Activated naive CD4-positive, alpha-beta T cell treated with anti-CD3 and anti-CD28 coated beads, Interleukin-2, amount 50 U/mL, for 24 hours (primary cell): ENCODE data around the gene MRM3.
"Not testable (repeated sequence)": the region's sequence is repeated elsewhere in the genome, so short reads cannot be mapped to it uniquely, and the experiment has no call there.

ENCODE experiments used
- H3K27ac Mint-ChIP-seq: one replicate; pipeline ENCODE4 v1.8.0; 2021; ENCODE audit warnings: mild to moderate bottlenecking, mixed read lengths
- H3K27me3 Mint-ChIP-seq: one replicate; pipeline ENCODE4 v1.8.0; 2021; ENCODE audit warnings: mixed read lengths
- H3K36me3 Mint-ChIP-seq: one replicate; pipeline ENCODE4 v1.8.0; 2021; ENCODE audit warnings: mixed read lengths
- H3K4me1 Mint-ChIP-seq: one replicate; pipeline ENCODE4 v1.8.0; 2021; ENCODE audit warnings: mixed read lengths
- H3K4me3 Mint-ChIP-seq: one replicate; pipeline ENCODE4 v1.8.0; 2021; ENCODE audit warnings: mild to moderate bottlenecking, mixed read lengths
- H3K9me3 Mint-ChIP-seq: one replicate; pipeline ENCODE4 v1.8.0; 2021; ENCODE audit warnings: mixed read lengths

Gene MRM3

DNA sequence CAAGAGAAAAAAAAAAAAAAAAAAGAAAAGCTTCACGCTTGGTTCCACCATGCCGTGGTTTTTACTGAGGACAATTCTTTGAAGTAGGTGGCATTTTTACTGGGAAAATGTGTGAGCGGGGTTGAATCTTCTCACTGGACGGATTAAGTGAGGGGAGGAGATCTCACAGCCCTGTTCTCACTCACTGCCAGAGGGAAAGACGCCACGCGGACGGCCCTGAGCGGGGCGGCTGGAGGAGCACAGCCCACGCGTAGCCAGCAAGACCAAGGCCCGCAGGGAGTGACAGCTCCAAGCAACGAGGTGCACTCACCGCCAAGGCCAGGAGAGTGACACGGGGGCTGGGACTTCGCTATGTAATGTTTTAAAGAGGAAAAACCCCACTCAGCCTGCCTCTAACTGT, 43.1 kb downstream of the MRM3 start:
- H3K4me1 Mint-ChIP-seq: no peaks in the 10 kb centered on the region
- H3K27ac Mint-ChIP-seq: no peak overlapping the region
- no peak overlapping the region for H3K4me3 Mint-ChIP-seq
- H3K27me3 Mint-ChIP-seq: no peaks in the 10 kb centered on the region
- H3K36me3 Mint-ChIP-seq: no peaks in the 10 kb centered on the region
- no peaks in the 10 kb centered on the region for H3K9me3 Mint-ChIP-seq

DNA sequence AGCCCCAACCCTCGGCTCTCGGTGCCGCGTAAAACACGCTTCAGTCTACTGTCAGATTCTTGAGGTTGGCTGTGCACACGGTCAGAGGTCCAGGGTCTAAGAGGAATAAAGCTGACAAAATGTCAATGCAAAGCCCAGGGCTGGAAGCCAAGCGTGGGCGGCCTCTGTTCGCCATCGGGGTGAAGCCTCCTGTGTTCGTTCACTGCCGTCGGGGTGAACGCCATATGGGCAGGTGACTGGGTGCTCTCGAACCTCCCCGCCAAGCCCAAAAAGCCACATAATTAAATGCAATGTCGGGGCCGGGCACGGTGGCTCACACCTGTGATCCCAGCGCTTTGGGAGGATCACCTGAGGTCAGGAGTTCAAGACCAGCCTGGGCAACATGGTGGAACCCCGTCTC, 44.6 kb downstream of the MRM3 start:
- Mint-ChIP-seq H3K27ac (no peak overlapping the region), H3K36me3 (no peaks in the 10 kb centered on the region), H3K4me3 (no peak overlapping the region), H3K27me3 (no peaks in the 10 kb centered on the region), H3K4me1 (no peaks in the 10 kb centered on the region), H3K9me3 (no peaks in the 10 kb centered on the region)

DNA sequence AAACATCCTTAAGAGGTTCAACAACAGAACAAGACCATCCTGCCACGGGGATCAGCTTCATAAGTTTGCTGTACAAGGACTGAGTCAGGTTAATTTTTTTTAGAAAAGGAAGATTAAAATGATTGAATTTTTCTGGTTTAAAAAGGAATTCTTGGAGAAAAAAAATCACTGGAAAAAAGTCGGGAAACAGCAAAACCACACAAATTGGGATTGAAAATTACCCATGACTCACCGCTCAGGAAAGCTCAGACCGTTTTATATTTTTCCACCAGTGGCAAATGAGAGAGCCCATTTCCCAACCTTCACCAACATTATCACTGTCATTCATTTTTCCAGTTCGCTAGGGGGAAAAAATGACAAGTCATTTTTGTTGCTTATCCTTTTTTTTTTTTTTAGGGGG, 46.6 kb downstream of the MRM3 start:
- Mint-ChIP-seq H3K9me3 (no peaks in the 10 kb centered on the region), H3K4me1 (no peaks in the 10 kb centered on the region), H3K4me3 (no peak overlapping the region), H3K36me3 (no peaks in the 10 kb centered on the region), H3K27ac (no peak overlapping the region), H3K27me3 (no peaks in the 10 kb centered on the region)

DNA sequence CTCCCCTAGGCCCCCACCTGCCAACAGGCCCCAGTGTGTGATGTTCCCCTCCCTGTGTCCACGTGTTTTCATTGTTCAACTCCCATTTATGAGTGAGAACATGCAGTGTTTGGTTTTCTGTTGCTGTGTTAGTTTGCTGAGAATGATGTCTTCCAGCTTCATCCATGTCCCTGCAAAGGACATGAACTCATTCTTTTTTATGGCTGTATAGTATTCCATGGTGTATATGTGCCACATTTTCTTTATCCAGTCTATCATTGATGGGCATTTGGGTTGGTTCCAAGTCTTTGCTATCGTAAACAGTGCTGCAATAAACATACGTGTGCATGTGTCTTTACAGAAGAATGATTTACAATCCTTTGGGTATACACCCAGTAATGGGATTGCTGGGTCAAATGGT, 47.5 kb downstream of the MRM3 start:
- H3K4me3 Mint-ChIP-seq, H3K4me1 Mint-ChIP-seq, H3K27ac Mint-ChIP-seq, H3K36me3 Mint-ChIP-seq, H3K9me3 Mint-ChIP-seq, H3K27me3 Mint-ChIP-seq: not testable (repeated sequence)

DNA sequence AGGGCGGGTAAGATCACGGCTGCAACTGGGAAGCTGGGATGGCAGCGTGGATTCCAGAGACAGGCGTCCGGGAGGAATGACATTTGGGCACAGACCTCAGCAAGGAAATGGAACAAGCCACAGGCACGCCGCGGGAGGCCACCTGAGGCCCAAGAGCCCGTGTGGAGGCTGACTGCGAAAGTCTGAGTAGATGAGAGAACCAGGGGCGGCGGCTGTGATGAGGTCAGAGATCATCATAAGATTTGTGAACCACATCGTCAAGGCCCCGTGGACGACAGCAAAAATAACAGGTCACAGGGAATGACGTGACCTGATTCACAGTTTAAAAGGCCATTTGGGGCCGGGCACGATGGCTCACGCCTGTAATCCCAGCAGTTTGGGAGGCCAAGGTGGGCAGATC, 48.2 kb downstream of the MRM3 start:
- H3K27me3 Mint-ChIP-seq: no peaks in the 10 kb centered on the region
- H3K9me3 Mint-ChIP-seq: no peaks in the 10 kb centered on the region
- H3K4me3 Mint-ChIP-seq: no peak overlapping the region
- no peak overlapping the region for H3K27ac Mint-ChIP-seq
- no peaks in the 10 kb centered on the region for H3K4me1 Mint-ChIP-seq
- no peaks in the 10 kb centered on the region for H3K36me3 Mint-ChIP-seq

DNA sequence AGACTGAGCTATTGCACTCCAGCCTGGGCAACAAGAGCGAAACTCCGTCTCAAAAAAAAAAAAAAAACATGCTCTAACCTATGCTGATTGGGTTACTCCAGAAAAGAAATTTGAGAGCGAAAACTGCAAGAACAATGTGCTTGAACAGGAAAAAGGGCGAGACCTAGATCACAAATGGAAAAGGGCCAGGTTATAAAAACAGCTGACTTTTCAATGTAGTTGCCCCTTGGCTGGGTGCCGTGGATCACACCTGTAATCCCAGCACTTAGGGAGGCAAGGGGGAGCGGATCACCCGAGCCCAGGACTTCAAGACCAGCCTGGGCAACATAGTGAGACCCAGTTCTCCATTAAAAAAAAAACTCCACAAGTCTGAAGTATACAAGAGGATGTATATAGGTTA, 48.8 kb downstream of the MRM3 start:
- H3K36me3 Mint-ChIP-seq: no peaks in the 10 kb centered on the region
- no peak overlapping the region for H3K4me3 Mint-ChIP-seq
- H3K4me1 Mint-ChIP-seq: no peaks in the 10 kb centered on the region
- H3K27me3 Mint-ChIP-seq: no peaks in the 10 kb centered on the region
- H3K9me3 Mint-ChIP-seq: no peaks in the 10 kb centered on the region
- H3K27ac Mint-ChIP-seq: no peak overlapping the region

DNA sequence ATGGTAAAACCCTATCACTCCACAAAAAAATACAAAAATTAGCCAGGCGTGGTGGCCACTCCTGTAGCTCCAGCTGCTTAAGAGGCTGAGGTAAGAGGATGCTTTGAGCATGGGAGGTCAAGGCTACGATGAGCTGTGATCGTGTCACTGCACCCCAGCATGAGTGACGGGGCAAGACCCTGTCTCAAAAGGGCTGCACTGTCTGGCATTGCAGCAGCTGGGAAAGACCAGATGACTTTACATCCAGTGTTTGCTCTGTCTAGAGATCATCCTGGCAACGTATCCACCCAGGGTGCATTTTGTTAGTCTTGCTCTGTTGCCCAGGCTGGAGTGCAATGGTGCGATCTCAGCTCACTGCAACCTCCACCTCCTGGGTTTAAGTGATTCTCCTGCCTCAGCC, 52.0 kb downstream of the MRM3 start:
- Mint-ChIP-seq H3K27ac (no peak overlapping the region), H3K27me3 (no peaks in the 10 kb centered on the region), H3K4me3 (no peak overlapping the region), H3K9me3 (no peaks in the 10 kb centered on the region), H3K36me3 (no peaks in the 10 kb centered on the region), H3K4me1 (no peaks in the 10 kb centered on the region)

DNA sequence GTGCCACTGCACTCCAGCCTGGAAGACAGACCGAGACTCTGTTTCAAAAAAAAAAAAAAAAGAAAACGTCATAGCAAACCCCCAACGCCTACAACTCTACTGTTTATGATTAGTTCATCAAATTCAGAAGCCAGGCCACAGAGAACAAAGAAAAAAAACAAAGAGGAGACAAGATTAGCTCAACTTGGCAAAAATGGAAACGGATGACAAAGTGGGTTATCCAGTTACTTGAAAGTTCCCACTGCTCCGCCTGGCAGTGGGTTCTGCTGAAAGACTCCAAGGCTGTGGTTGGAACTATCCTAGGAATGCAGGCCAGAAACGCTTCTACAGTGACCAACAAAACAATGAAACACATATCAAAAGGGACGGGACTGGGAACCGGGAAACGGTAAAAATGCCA, 53.1 kb downstream of the MRM3 start:
- Mint-ChIP-seq H3K4me1 (no peaks in the 10 kb centered on the region), H3K9me3 (no peaks in the 10 kb centered on the region), H3K36me3 (no peaks in the 10 kb centered on the region), H3K27ac (no peak overlapping the region), H3K4me3 (no peak overlapping the region), H3K27me3 (no peaks in the 10 kb centered on the region)

DNA sequence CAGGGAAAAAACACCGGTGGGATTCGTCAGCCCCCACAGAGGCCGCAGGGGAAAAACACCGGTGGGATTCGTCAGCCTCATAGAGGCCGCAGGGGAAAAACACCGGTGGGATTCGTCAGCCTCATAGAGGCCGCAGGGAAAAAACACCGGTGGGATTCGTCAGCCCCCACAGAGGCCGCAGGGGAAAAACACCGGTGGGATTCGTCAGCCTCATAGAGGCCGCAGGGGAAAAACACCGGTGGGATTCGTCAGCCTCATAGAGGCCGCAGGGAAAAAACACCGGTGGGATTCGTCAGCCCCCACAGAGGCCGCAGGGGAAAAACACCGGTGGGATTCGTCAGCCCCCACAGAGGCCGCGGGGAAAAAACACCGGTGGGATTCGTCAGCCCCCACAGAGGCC, 53.6 kb downstream of the MRM3 start:
- not testable (repeated sequence) for H3K27ac Mint-ChIP-seq, H3K36me3 Mint-ChIP-seq, H3K4me3 Mint-ChIP-seq, H3K9me3 Mint-ChIP-seq, H3K4me1 Mint-ChIP-seq, H3K27me3 Mint-ChIP-seq

DNA sequence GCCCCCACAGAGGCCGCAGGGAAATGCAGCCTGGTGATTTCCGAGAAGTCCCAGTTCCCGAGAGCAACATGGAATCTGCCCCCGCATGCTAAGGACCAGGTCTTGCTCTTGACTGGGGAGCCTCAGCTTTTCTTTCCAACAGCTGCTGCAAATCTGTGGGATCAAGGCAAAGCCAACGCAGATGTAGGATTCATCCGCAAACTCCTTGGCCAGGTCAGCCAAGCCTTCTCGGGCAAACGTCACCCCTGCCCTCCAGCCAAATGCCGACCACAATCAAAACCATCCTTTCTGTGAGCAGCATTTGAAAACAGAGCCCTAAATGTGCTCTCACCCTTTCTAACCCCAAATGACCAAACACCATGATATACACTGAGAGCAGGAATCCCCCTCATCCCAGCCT, 54.0 kb downstream of the MRM3 start:
- H3K9me3 Mint-ChIP-seq: no peaks in the 10 kb centered on the region
- H3K36me3 Mint-ChIP-seq: no peaks in the 10 kb centered on the region
- no peak overlapping the region for H3K27ac Mint-ChIP-seq
- H3K4me3 Mint-ChIP-seq: no peak overlapping the region
- H3K4me1 Mint-ChIP-seq: no peaks in the 10 kb centered on the region
- no peaks in the 10 kb centered on the region for H3K27me3 Mint-ChIP-seq

DNA sequence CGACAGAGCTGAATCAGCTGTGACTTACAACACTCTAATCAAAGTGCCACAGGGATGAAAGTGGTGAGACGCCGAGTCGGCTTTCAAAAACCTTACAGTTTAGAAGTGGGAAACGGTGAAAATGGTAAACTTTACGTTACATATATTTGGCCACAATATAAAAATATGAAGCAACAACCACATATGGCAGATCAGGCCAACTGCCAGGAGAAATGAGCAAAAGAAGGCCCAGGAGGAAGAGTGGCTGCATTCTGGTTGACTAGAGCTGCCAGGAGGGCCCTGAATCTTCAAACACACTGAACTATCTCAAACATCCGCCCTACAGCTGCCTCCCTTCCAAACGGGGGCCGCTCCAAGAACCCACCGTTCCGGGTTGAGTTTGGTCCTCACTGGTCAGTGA, 56.3 kb downstream of the MRM3 start:
- no peaks in the 10 kb centered on the region for H3K9me3 Mint-ChIP-seq
- no peaks in the 10 kb centered on the region for H3K4me1 Mint-ChIP-seq
- H3K4me3 Mint-ChIP-seq: no peak overlapping the region
- no peaks in the 10 kb centered on the region for H3K36me3 Mint-ChIP-seq
- peaks cover under 1% of the 10 kb centered on the region for H3K27me3 Mint-ChIP-seq
- H3K27ac Mint-ChIP-seq: no peak overlapping the region

DNA sequence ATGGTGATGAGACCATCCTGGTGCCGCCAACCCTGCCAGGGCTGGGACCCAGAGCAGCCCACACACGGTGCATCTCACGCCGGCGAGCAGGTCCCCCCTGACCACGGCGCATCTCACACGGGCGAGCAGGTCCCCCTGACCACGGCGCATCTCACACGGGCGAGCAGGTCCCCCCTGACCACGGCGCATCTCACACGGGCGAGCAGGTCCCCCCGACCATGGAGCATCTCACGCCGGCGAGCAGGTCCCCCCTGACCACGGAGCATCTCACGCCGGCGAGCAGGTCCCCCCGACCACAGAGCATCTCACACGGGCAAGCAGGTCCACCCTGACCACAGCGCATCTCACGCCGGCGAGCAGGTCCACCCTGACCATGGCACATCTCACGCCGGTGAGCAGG, 59.2 kb downstream of the MRM3 start:
- peaks cover 11% of the 10 kb centered on the region for H3K27me3 Mint-ChIP-seq
- H3K36me3 Mint-ChIP-seq: no peaks in the 10 kb centered on the region
- peaks cover under 1% of the 10 kb centered on the region for H3K4me1 Mint-ChIP-seq
- no peak overlapping the region for H3K4me3 Mint-ChIP-seq
- no peak overlapping the region for H3K27ac Mint-ChIP-seq
- H3K9me3 Mint-ChIP-seq: no peaks in the 10 kb centered on the region
